CD4-positive, alpha-beta T cell treated with Interleukin-2 at 100 ng/mL for 4 hours (primary cell): ENCODE measurements around the gene MTX2.

ENCODE experiments used
- DNase-seq: peaks from one replicate; pipeline ENCODE4 v3.0.0-alpha.2; 2020; ENCODE audit warnings: low spot score

MTX2 gene

GRCh38 chr2:176269319-176270099 lies at the start of gene MTX2:
MTX2 (plus strand) TSS chr2:176269442; CDS start chr2:176269630, 188 bp downstream.
- DNase-seq, result peak; percentile 59

- DNase-seq, result no peak
Observed at GRCh38 chr2:176227874-176228273, 41.4 kb upstream of the MTX2 start.

- DNase-seq, result no peak
Observed at GRCh38 chr2:176234156-176234555, 35.1 kb upstream of the MTX2 start.

GRCh38 chr2:176234940-176235339 lies 34.3 kb upstream of the MTX2 start:
- no peak for DNase-seq

GRCh38 chr2:176237456-176237855 lies 31.8 kb upstream of the MTX2 start:
- no peak for DNase-seq

- DNase-seq, result no peak
Observed at GRCh38 chr2:176239031-176239430, 30.2 kb upstream of the MTX2 start.

- no peak for DNase-seq
Observed at GRCh38 chr2:176240301-176240700, 28.9 kb upstream of the MTX2 start.

- DNase-seq, result no peak
Observed at GRCh38 chr2:176242276-176242675, 27.0 kb upstream of the MTX2 start.

- DNase-seq, result no peak
Observed at GRCh38 chr2:176246331-176246730, 22.9 kb upstream of the MTX2 start.

- DNase-seq, result no peak
Observed at GRCh38 chr2:176247859-176248258, 21.4 kb upstream of the MTX2 start.

GRCh38 chr2:176251928-176252327 lies 17.3 kb upstream of the MTX2 start:
- no peak for DNase-seq

GRCh38 chr2:176260689-176261088 lies 8.6 kb upstream of the MTX2 start:
- DNase-seq, result no peak

GRCh38 chr2:176261136-176261535 lies 8.1 kb upstream of the MTX2 start:
- DNase-seq, result no peak

GRCh38 chr2:176268976-176269318 lies 295 bp upstream of the MTX2 start:
- no peak for DNase-seq

GRCh38 chr2:176270100-176270750 lies 983 bp downstream of the MTX2 start:
- no peak for DNase-seq

- no peak for DNase-seq
Observed at GRCh38 chr2:176272870-176273459, 3.7 kb downstream of the MTX2 start.

GRCh38 chr2:176278927-176279326 lies 9.7 kb downstream of the MTX2 start:
- DNase-seq, result no peak

GRCh38 chr2:176280156-176280555 lies 10.9 kb downstream of the MTX2 start:
- no peak for DNase-seq

GRCh38 chr2:176280867-176281658 lies 11.8 kb downstream of the MTX2 start:
- no peak for DNase-seq

GRCh38 chr2:176283291-176284068 lies 14.2 kb downstream of the MTX2 start:
- DNase-seq, result no peak

- DNase-seq, result no peak
Observed at GRCh38 chr2:176284461-176285049, 15.3 kb downstream of the MTX2 start.
